Measurements from ENCODE around the gene TMEM222.
A peak's percentile ranks its signal among the peaks of the same experiment; 100 is the strongest.

Gene TMEM222

DNA sequence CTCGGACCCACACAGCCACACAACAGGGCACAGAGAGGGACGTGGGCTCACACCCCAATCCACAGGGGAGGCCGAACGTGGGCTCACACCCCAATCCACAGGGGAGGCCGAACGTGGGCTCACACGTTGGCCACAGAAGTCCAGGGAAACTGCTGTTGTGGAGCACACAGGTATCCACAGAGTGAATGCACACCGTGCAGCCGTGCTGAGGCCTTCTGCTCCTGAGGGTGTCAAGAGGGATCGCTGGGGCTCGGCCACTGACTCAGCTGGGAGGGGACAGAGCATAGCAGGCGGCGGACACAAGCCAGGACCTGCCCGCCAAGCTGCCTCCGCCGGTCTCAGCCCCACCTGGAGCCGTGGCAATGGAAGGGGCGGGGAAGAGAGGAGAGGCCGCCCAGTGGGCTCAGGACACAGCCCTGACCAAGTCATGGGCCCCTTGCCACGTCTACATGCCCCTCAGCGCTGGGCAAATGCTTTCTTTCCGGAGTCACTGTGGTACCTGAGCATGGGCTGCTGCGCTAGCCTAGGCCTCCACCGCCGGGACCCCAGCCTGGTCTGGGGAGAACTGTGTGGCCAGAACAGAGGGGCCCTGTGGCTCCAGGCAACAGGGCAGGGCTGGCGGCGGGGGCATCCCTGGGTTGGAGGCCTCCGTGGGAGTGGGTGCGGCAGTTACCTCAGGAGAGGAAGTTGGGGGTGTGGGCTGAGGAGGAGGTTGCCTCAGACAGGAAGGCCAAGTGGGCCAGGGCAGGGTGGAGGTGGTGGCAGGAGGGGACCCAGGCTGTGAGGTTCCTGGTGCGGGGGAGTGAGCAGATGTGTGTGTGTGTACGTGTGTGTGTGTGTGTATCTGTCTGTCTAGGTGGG is 21.0 kb downstream of the TMEM222 start:
- no peak for DNase-seq

DNA sequence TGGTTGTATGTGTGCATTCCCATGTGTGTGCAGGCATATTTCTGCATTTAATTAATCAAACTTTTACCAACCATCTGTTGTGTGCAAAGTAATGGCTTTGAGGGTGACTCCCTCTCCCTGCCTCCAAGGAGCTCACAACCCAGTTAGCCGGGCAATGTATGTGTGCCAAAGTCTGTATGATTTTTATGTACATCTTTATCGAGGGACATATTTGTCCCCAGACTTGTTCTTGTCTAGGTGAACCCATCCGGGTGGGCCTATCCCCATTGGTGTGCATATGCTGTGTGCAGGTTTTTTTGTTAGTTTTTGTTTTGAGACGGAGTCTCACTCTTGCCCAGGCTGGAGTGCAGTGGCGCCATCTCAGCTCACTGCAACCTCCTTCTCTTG is 21.7 kb downstream of the TMEM222 start:
- DNase-seq, result no peak

DNA sequence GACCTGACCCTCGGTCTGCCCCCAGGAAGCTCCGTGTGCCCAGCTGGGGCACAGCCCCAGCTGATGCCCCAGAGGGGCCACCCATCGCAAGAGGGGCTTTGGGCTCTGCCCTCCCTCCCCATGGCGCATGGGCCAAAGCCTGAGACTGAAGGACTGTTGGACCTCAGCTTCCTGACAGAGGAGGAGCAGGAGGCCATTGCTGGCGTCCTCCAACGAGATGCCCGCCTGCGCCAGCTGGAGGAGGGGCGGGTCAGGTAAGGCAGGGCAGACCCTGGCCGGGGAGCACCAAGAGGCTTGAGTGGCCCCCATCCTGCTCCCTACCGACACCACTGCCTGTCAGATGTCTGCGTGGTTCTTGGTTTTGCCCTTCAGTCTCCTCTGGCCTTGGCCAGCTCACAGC is 23.3 kb downstream of the TMEM222 start:
- no peak for DNase-seq

DNA sequence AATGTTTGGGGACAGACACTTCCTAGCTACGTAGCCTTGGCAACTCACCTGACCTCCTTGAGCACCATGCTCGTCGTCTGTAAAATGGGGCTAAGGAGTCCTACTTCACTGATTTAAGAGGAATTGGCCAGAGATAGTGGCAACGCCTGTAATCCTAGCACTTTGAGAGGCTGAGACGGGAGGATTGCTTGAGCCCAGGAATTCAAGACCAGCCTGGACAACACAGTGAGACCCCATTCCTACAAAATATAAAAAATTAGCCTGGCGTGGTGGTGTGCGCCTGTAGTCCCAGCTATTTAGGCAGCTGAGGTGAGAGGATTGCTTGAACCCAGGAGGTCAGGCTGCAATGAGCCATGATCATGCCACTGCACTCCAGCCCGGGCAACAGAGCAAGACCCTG is 24.4 kb downstream of the TMEM222 start:
- DNase-seq, result no peak

DNA sequence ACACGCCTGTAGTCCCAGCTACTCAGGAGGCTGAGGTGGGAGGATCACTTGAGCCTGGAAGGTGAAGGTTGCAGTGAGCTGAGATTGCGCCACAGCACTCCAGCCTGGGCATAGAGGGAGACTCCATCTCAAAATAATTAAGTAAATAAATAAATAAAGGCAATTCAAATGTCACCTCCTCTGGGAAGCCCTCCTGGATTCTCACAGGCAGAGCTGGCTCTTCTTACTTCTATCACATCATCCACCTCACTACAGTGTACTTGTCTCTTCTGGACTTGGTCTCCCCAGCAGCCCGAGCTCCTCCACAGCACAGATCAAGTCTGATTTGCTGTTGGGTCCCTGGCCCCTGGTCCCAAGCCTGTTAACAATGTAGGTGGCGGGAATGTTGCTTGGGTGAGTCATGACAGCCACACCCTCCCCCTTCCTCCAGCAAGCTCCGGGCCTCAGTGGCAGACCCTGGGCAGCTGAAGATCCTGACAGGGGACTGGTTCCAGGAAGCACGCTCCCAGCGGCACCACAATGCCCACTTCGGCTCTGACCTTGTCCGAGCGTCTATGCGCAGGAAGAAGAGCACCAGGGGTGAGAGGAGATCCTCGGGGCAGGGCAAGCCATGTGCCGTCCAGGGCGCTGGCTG is 25.1 kb downstream of the TMEM222 start:
- DNase-seq, result no peak

DNA sequence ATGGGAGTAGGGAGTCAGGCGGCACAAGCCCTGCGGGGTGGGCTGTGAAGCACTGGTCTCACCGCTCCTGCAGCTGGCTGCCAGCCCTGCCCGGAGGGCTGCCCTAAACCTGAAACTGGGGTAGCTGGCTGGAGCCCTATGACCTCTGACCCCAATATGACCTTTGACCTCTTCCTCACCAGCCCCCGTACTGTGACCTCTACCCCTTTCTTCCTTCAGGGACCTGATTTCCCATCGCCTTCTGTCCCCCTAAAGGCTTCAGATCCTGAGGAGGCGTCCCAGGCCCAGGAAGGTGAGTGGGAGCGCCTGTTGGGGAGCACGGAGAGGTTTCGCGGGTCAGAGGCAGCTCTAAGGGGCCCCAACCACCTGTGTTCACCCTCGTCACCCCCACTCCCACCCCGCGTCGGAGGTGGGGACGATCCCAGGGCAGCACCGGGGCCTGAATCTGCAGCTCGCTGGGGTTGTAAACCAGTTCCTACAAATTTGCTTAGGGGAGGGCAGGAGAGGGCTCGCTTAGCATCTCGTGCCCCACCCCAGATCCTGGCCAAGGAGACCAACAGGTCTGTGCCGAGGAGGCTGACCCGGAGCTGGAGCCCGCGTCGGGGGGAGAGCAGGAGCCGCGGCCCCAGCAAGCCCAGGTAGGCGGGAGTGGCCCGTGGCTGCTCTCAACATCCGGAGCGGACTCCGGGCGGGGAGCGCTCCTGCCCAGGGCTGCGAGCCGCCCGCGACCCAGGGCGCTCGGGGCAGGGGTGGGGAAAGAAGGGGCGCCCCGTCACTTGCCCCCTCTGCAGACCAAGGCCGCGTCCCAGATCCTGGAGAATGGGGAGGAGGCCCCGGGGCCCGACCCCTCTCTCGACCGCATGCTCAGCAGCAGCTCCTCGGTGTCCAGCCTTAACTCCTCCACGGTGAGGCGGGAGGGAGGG is 27.2 kb downstream of the TMEM222 start:
- DNase-seq, result no peak

DNA sequence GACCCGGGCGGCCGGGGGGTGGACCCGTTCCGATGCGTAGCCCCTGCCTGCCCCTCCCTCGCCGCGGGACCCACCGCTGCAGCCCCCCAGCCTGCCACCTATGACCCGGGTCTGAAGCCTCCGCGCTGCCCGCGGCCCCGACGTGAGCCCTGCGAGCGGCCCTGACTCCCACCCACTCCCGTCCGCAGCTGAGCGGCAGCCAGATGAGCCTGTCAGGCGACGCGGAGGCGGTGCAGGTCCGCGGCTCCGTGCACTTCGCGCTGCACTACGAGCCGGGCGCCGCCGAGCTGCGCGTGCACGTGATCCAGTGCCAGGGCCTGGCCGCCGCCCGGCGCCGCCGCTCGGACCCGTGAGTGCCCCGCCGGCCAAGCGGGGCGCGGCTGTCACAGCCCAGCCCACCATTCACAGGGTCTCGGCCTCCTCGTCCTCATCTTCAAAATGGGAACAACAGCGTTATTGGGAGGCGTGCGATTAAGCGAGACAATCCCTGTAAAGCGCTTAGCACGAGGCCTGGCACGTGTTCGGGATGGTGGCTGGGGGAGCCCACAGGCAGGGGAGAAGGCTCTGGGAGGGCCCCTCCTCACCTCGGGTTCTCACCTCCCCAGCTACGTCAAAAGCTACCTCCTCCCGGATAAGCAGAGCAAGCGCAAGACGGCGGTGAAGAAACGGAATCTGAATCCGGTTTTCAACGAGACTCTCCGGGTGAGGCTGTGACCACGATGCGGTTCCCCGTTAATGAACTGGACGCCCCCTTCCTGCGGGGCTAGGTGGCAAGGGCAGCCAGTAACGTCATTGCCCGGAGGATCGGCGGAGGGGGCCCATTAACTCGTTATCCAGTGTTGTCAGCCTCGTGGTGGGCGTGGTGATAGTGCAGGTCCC is 28.1 kb downstream of the TMEM222 start:
- peak; percentile 79 for DNase-seq

DNA sequence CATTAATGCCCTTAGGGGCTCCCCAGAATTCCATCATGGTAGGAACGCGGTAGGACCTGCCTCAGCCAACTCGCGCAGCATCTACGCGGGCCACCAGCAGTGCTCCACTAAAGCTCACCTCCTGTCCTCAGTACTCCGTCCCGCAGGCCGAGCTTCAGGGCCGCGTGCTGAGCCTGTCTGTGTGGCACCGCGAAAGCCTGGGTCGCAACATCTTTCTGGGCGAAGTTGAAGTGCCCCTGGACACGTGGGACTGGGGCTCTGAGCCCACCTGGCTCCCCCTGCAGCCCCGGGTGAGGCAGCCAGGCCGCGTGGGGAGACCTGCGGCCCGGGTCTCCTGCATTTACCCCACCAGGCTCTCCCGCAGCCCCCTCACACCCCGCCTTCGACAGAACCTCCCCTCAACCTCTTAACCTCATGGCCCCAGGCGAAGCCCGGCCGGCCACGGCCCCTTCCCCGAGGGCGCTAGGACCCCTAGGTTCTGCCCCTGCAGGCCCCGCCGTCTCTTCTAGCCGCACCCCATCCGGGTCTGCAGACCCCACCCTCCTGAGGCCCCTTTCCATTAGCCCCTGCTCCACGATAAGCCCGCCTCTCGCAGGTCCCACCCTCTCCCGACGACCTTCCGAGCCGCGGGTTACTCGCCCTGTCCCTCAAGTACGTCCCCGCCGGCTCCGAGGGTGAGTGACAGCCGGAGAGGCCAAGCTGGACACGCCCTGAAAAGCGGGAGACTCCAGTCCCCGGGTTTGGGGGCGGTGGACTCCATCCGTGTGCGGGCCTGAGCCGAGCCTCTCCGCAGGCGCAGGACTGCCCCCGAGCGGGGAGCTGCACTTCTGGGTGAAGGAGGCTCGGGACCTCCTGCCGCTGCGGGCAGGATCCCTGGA is 28.9 kb downstream of the TMEM222 start:
- DNase-seq, result peak; percentile 63

DNA sequence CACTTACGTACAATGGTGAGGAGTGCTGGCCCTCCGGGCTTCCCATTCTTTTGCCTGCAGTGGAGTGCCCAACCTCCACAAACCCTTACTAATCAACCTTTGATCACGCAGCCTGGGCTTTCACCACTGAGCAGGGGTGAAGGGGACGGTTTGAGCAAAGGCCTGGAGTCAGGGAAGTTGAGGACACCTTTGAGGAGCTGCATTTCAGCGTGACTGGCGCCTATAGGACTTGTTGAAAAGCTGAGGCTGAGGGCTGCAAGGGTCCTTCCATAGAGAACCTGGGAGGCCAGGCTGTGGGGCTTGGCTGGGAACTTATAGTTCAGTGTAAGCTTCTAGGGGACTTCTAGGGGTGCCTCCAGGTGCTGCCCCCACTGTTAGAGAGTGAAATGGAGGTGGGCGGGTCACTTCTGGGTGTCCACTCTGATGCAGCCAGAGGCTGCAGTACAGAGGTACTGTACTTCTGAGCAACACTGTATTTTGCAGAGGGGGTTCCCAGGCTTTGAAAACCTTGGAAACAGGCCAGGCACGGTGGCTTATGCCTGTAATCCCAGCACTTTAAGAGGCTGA is 29.7 kb downstream of the TMEM222 start:
- DNase-seq, result no peak

DNA sequence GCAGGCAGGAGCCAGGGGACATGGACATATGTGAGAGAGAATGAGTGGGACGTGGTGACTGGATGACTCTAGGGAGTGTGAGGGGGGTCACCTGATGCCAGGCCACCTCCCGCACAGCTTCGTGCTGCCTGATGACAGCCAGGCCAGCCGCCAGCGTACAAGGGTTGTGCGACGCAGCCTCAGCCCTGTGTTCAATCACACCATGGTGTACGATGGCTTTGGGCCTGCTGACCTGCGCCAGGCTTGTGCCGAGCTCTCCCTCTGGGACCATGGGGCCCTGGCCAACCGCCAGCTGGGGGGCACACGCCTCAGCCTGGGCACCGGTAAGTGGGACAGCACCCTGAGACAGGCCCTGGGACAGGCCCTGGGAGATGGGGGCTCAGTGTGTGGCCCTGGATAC is 31.2 kb downstream of the TMEM222 start:
- no peak for DNase-seq

DNA sequence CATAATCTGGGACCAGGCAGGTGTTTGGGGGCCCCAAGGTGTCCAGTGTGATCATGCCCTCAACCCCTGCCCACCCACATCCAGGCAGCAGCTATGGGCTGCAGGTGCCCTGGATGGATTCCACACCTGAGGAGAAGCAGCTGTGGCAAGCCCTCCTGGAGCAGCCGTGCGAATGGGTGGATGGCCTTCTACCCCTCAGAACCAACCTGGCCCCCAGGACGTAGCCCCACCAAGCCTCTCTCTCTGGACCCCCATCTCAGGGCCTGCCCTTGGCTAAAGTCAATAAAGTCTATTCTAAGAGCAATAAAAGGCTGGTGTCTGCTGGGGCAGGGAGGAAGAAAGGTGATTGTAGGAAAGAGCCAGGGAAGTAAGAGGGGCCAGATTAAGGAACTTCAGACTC is 31.7 kb downstream of the TMEM222 start:
- no peak for DNase-seq

DNA sequence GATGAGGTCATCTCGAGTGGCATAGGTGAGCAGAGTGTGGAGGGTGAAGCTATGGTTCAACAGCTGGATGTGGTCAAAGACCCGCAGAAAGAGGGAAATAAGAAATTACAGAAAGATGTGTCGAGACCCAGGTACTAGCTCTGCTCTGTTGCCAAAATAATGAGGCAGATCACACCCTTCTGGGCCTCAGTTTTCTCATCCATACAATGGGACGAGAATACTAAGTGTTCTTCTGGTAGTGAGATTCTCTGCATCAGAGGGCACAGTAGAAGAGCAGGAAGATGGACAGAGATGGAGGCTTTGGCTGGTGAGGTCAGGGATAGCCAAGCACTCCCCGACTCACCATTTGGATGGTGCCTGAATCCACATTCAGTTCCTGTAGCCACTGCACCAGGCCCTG is 33.7 kb downstream of the TMEM222 start:
- DNase-seq, result no peak

DNA sequence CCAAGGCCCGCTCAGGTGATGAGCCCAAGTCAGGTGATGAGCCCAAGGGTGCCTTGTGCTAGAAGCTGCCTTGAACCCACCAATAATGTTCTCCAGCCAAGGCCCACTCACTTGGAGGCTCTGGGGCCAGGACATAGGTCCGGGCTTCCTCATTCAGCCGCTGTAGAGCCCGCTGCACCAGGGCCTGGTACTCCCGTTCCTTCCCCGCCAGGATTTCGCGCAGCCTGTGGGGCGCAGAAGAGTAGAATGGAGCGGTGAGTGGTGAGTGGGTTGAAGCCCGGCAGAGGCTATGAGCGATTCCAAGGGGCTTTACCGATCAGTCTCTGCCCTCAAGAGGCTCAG is 34.3 kb downstream of the TMEM222 start:
- DNase-seq, result no peak

DNA sequence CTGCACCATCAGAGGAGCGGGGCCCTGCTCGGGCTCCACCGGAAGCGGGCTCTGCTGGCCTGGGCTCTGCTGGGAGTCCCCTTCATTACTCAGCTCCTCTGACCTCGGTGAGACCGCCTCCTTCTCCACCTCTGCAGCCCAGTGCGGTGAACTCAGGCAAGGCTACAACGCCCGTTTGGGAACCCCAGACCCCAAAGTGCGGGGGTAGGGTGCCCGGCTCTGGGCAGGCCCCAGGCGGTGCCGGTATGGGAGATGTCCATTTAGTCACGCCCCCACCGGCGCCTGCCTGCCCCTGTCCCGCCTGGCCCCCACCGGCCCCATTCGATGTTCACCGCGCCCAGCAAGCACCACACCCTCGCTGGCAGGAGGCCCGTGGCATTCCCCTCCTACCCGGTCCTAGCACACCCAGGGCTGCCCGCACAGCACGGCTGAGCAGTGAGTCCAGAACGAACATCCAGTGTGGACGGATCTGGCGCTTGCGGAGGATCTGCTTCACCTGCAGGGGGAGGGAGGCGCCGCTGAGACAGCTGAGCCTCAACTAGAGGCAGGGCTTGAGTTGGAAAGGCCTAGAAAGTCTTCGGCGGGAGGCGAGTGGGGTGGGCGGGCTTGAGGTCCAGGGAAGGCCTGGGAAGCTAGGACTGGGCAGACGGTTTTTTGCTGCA is 34.8 kb downstream of the TMEM222 start:
- no peak for DNase-seq

DNA sequence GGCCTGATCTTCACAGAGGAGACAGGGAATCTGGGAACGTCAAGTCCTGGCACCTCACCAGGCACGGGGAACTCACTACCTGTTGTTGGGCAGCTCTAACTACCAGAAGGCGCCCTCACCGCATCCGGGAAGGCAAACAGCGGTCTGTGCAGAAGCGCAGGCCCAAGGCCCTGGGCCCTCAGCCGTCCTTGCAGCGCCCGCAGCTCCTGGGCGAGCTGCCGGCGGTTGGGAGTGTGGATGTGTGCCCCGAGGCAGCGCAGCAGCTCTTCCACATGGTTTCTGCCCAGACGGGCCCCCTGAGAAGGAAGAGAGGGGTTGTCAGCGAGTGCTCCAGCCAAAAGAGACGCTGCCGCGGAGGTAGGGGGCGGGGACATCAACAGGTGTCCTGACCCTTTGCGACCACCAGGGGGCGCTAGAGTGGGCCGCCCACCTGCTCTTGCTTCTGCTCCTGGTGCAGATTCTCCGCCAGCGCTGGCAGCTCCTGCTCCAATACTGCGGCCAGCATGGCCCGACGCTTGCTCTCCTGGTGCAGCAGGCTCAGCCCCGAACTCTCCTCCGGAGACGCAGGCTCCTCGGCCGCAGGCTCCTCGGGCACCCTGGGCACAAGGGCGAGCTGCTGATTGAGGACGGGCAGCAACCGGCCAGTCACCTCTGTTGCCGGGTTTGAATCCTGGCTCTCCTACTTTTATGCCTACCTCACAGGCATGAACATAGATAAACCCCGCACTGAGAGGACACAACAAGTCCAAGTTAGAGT is 35.5 kb downstream of the TMEM222 start:
- DNase-seq, result peak; percentile 86

DNA sequence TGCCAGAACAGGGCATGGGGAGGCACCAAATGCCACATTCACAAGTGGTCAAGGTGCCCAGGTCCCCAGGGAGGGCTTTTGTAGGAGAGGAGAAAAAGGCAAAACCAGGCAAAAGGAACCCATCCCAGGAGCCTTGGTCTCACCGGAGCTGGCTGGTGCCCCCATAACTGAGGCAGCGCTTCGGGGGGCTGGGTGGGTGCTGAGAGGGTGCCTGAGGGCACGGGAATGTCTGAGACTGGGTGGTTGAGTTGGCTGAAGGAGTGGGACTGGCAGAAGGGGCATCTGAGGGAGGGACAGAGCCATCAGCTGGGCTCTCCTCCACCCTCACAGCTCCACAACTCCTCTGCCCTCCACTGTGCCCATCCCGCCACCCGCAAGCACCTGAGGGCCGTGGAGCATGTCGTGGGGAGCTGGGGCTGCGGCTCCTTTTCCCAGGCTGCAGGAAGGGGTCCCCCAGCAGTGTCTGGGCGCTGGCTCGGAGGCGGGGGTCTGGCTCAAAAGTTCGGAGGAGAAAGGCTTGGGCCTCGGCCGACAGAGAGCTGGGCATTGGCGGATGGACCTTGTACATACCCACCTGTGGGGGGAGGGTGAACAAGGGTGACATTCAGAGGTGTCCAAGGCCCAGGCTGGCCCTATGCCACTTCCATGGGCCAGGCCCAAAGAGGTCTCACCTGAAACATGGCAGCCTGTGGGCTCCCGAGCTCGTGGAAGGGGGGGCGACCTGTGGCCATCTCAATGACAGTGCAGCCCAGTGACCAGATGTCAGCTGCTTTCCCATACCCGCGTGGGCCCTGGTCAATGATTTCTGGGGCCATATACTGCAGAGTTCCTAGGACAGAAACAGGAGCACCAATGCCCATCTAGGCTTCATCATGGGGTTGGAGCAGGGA is 36.3 kb downstream of the TMEM222 start:
- DNase-seq, result no peak

DNA sequence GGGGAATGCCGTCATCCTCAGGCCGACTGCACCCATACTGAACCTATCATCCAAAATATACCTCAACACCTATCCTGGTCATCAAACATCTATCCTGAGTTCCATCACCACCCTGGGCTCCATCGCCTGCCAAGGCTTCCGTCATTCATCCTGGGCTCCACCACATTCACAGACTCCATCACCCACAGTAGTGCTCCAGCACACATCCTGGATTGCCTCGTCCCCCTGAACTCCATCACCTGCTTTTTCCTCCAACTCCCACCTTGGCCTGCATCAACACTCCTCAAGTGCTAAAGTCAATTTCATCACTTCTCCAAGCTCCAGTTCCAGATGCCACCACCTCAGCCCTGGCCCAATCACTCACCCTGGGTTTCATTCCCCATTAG is 37.0 kb downstream of the TMEM222 start:
- no peak for DNase-seq

DNA sequence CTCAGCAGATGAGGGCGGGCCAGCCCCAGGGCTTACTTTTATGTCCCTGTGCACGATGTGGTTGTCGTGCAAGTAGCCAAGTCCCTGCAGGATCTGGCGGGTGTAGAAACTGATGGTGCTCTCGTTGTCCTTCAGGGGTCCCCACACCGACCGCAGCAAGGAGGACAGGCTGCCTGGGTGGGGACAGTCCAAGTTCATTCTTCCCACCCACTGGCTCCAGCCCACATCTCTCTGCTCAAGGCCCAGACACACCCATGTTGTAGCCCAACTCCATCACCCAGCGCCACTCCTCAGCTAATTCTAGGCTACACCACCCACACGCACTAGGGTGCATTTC is 37.8 kb downstream of the TMEM222 start:
- DNase-seq, result no peak

All from right hindlimb (tissue), 1 donor.